Measurements from ENCODE around the gene MAP3K1.

MAP3K1 gene

GRCh38 chr5:56876327-56876726 lies 61.0 kb downstream of the MAP3K1 start:
- in situ Hi-C loops (cut with HindIII; ENCODE audit: low sequenced_read_pairs), result no loop called here
- no peak for DNase-seq (ENCODE audit: low read depth)
- H3K4me3 ChIP-seq (ENCODE audit: low read depth, low read length), result no peak overlapping the region
- TF ChIP-seq CTCF (IDR thresholded peaks at IDR 0.05; ENCODE audit: low read depth, low read length, missing control alignments), result no peak

- in situ Hi-C loops (cut with HindIII; ENCODE audit: low sequenced_read_pairs), result no loop called here
- no peak overlapping the region for H3K4me3 ChIP-seq (ENCODE audit: low read depth, low read length)
- no peak for DNase-seq (ENCODE audit: low read depth)
- TF ChIP-seq CTCF (IDR thresholded peaks at IDR 0.05; ENCODE audit: low read depth, low read length, missing control alignments), result no peak
Observed at GRCh38 chr5:56881571-56881970, 66.2 kb downstream of the MAP3K1 start.

GRCh38 chr5:56893251-56893951 lies 78.1 kb downstream of the MAP3K1 start:
- in situ Hi-C loops (cut with HindIII; ENCODE audit: low sequenced_read_pairs), result no loop called here
- no peak overlapping the region for H3K4me3 ChIP-seq (ENCODE audit: low read depth, low read length)
- no peak for DNase-seq (ENCODE audit: low read depth)
- TF ChIP-seq CTCF (IDR thresholded peaks at IDR 0.05; ENCODE audit: low read depth, low read length, missing control alignments), result no peak

- DNase-seq (ENCODE audit: low read depth), result no peak
- no peak for TF ChIP-seq CTCF (IDR thresholded peaks at IDR 0.05; ENCODE audit: low read depth, low read length, missing control alignments)
- no peak overlapping the region for H3K4me3 ChIP-seq (ENCODE audit: low read depth, low read length)
- in situ Hi-C loops (cut with HindIII; ENCODE audit: low sequenced_read_pairs), result no loop called here
Observed at GRCh38 chr5:56896763-56897162, 81.4 kb downstream of the MAP3K1 start.

GRCh38 chr5:56898213-56898612 lies 82.9 kb downstream of the MAP3K1 start:
- in situ Hi-C loops (cut with HindIII; ENCODE audit: low sequenced_read_pairs), result no loop called here
- TF ChIP-seq CTCF (IDR thresholded peaks at IDR 0.05; ENCODE audit: low read depth, low read length, missing control alignments), result no peak
- DNase-seq (ENCODE audit: low read depth), result no peak
- H3K4me3 ChIP-seq (ENCODE audit: low read depth, low read length), result no peak overlapping the region

- in situ Hi-C loops (cut with HindIII; ENCODE audit: low sequenced_read_pairs), result loop anchor here (25.0 kb wide), 1 partner anchor 362 kb away; no protein-coding TSS in a partner anchor
- peak; percentile 3 for DNase-seq (ENCODE audit: low read depth)
- H3K4me3 ChIP-seq (ENCODE audit: low read depth, low read length), result no peak overlapping the region
- no peak for TF ChIP-seq CTCF (IDR thresholded peaks at IDR 0.05; ENCODE audit: low read depth, low read length, missing control alignments)
Observed at GRCh38 chr5:56900395-56900794, 85.0 kb downstream of the MAP3K1 start.

Measured in astrocyte of the cerebellum (primary cell).